NT2/D1 (cell line): ENCODE measurements around the gene KRT76.

ENCODE experiments used
- DNase-seq: peaks from one replicate; pipeline ENCODE4 v3.0.0-alpha.2; 2011; ENCODE audit warnings: low read depth, low spot score
- H3K27me3 ChIP-seq: 2 replicates; pipeline ENCODE4 v1.6.0; 2011; ENCODE audit warnings: mild to moderate bottlenecking; ENCODE audit not compliant: insufficient read length, insufficient read depth
- H3K36me3 ChIP-seq: 2 replicates; pipeline ENCODE4 v1.6.1; 2011; ENCODE audit warnings: mild to moderate bottlenecking, low read length, mixed read lengths; ENCODE audit not compliant: insufficient read depth, insufficient read length
- H3K4me1 ChIP-seq: 2 replicates; pipeline ENCODE4 v1.5.1; 2011; ENCODE audit not compliant: insufficient read depth, insufficient read length
- H3K4me3 ChIP-seq: 2 replicates; pipeline ENCODE4 v1.5.1; 2011; ENCODE audit warnings: low read depth; ENCODE audit not compliant: insufficient read length
- H3K9ac ChIP-seq: 2 replicates; pipeline ENCODE4 v1.6.0; 2011; ENCODE audit warnings: low read depth; ENCODE audit not compliant: insufficient read length
- H3K9me3 ChIP-seq: 2 replicates; pipeline ENCODE4 v1.5.1; 2011; ENCODE audit warnings: mild to moderate bottlenecking, low read length; ENCODE audit not compliant: insufficient read depth
- SUZ12 ChIP-seq: IDR thresholded peaks from 2 replicates; pipeline ENCODE4 v1.6.1; 2011; ENCODE audit not compliant: insufficient read length, insufficient read depth; ENCODE audit errors: extremely low read depth
- YY1 ChIP-seq: IDR thresholded peaks from 2 replicates; pipeline ENCODE4 v1.6.1; 2011; ENCODE audit not compliant: insufficient read length, insufficient read depth
- ZNF274 ChIP-seq: IDR thresholded peaks from 2 replicates; pipeline ENCODE4 v1.6.1; 2011; ENCODE audit warnings: mild to moderate bottlenecking, low read depth, low read length

Gene KRT76

DNA sequence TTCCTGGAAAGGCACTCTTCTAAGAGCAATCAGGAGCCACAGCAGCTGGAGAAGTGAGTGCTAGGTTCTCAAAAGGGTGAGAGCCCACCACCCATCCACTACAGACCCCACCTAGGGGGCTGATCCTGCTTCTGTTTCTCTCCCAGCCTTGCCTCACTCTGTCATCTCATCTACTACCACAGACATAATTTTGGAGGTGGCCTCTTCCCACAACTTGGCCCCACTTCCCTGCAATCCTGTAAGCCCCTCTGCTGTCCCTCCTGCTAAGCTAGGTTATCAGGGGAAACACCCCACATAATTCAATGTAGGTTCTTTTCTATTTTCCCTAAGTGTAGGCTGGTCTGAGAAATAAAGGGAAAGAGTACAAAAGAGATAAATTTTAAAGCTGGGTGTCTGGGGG lies 16.5 kb downstream of the KRT76 start:
- no peak overlapping the region for H3K9ac ChIP-seq
- H3K4me3 ChIP-seq: no peak overlapping the region
- H3K27me3 ChIP-seq: peaks cover 30% of the 10 kb centered on the region
- H3K9me3 ChIP-seq: peaks cover 25% of the 10 kb centered on the region; the same call in 1 of the 2 replicates
- no peak for DNase-seq
- H3K36me3 ChIP-seq: no peaks in the 10 kb centered on the region
- no peaks in the 10 kb centered on the region for H3K4me1 ChIP-seq
- TF ChIP-seq YY1 (no peak), SUZ12 (no peak), ZNF274 (no peak)

- H3K36me3 ChIP-seq: no peaks in the 10 kb centered on the region
- no peaks in the 10 kb centered on the region for H3K4me1 ChIP-seq
- DNase-seq: no peak
- H3K9me3 ChIP-seq: peaks cover 25% of the 10 kb centered on the region; the same call in 1 of the 2 replicates
- no peak overlapping the region for H3K9ac ChIP-seq
- H3K4me3 ChIP-seq: no peak overlapping the region
- TF ChIP-seq ZNF274: no peak
- TF ChIP-seq SUZ12: no peak
- TF ChIP-seq YY1: no peak
- H3K27me3 ChIP-seq: peaks cover 37% of the 10 kb centered on the region
Observed at GRCh38 chr12:52759695-52760094, 17.4 kb downstream of the KRT76 start.

GRCh38 chr12:52759218-52759617 lies 17.9 kb downstream of the KRT76 start:
- Histone ChIP-seq H3K36me3 (no peaks in the 10 kb centered on the region), H3K4me1 (no peaks in the 10 kb centered on the region), H3K9me3 (peaks cover 25% of the 10 kb centered on the region; the same call in 1 of the 2 replicates), H3K9ac (no peak overlapping the region), H3K27me3 (peaks cover 38% of the 10 kb centered on the region), H3K4me3 (no peak overlapping the region)
- no peak for TF ChIP-seq SUZ12
- no peak for TF ChIP-seq ZNF274
- TF ChIP-seq YY1: no peak
- DNase-seq: no peak

- Histone ChIP-seq H3K4me3 (no peak overlapping the region), H3K9me3 (peaks cover 25% of the 10 kb centered on the region; the same call in 1 of the 2 replicates), H3K4me1 (no peaks in the 10 kb centered on the region), H3K9ac (no peak overlapping the region), H3K27me3 (peaks cover 45% of the 10 kb centered on the region), H3K36me3 (no peaks in the 10 kb centered on the region)
- TF ChIP-seq ZNF274: no peak
- TF ChIP-seq SUZ12: no peak
- no peak for TF ChIP-seq YY1
- DNase-seq: no peak
Observed at GRCh38 chr12:52757449-52758176, 19.5 kb downstream of the KRT76 start.

DNA sequence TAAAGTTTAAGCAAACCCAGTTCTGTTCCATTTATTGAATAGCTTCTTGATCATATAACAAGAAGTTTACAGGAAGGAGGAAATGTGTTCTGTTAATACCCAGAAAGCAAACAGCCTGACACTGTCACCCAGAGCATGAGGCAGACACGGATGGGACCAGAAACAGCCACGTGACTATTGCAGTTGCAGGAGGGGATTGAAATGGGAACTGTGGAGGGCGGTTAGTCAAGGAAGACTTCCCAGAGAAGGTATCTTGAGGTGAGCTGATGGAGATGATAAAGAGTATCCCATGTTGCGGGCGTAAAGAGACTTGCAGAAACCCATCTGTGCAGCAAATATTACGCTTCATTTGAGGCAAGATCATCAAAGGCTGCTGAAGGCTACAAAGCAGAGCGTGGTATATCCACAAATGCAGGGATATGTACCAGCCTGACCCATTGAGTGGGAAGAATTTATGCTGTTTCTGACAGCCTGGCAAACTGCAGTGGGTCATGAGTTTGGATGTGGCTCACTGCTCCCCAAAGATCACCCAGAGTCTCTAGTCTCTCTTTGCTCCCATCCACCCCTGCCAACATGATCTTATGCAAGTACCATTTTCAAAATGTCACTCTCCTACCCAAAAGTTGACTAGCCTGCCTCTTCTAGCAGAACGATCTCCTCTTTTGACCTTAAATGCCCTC lies 20.7 kb downstream of the KRT76 start:
- Histone ChIP-seq H3K36me3 (no peaks in the 10 kb centered on the region), H3K9me3 (peaks cover 17% of the 10 kb centered on the region; the same call in 1 of the 2 replicates), H3K9ac (no peak overlapping the region), H3K27me3 (peaks cover 47% of the 10 kb centered on the region), H3K4me1 (no peaks in the 10 kb centered on the region), H3K4me3 (no peak overlapping the region)
- no peak for DNase-seq
- no peak for TF ChIP-seq ZNF274
- no peak for TF ChIP-seq YY1

GRCh38 chr12:52755533-52755932 lies 21.6 kb downstream of the KRT76 start:
- no peak for DNase-seq
- no peak overlapping the region for H3K4me3 ChIP-seq
- peaks cover 10% of the 10 kb centered on the region; the same call in 1 of the 2 replicates for H3K9me3 ChIP-seq
- no peaks in the 10 kb centered on the region for H3K36me3 ChIP-seq
- TF ChIP-seq ZNF274 (no peak), SUZ12 (no peak), YY1 (no peak)
- no peak overlapping the region for H3K9ac ChIP-seq
- peaks cover 47% of the 10 kb centered on the region for H3K27me3 ChIP-seq
- no peaks in the 10 kb centered on the region for H3K4me1 ChIP-seq

GRCh38 chr12:52754135-52754534 lies 23.0 kb downstream of the KRT76 start:
- H3K4me1 ChIP-seq: no peaks in the 10 kb centered on the region
- no peak overlapping the region for H3K4me3 ChIP-seq
- no peak for DNase-seq
- H3K9me3 ChIP-seq: no peaks in the 10 kb centered on the region
- H3K9ac ChIP-seq: no peak overlapping the region
- H3K36me3 ChIP-seq: no peaks in the 10 kb centered on the region
- peaks cover 54% of the 10 kb centered on the region for H3K27me3 ChIP-seq
- TF ChIP-seq ZNF274: no peak
- TF ChIP-seq SUZ12: no peak
- TF ChIP-seq YY1: no peak
